ENCODE results near the gene HIBCH. TPM values are rescaled to one million over a fixed set of nuclear protein-coding genes. Genes with fewer than 3 reads are reported as not detected.

Gene HIBCH
- total RNA-seq, 2 donors from 2014 or later: 24.7 to 28.0 TPM

DNA sequence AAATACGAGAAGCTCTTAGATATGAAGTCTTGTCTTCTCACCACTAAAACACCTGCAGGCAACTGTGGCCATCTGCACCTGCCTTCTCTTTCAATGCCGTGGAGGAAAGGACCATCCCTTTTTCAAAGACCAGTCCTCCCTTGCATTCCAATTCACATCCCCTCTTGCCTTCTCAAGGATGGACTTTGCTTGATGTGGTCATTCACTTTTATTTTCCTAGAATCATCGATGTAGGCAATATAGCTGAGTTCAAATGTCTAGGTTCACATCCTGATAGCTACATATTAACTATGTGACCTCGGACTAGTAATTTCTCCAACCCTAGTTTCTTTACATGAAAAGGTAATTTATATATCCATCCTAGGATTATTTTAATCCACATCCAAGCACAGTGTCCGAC lies 110.1 kb downstream of the HIBCH start:
- intact Hi-C loops (cut with DNase I): no loop called here
- DNase-seq (no peak), ATAC-seq (no peak)

DNA sequence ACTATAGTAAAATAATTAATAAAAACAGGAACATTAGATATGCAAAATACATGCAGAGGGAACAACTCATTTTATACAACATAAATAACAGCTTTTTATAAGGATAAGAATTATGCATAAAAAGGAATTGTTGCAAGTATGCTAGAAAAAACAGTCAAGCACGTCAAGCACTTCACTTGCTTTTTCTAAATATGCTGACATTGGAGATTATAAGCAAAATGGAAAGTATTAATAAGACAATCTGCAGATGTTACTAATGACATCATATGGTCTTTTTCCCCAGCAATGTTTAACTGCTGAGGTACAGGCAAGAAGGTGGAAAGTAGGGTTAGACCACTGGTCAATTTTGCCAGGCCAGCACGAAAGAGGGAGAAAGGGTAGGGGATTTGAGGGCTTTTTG lies 111.7 kb downstream of the HIBCH start:
- DNase-seq: no peak
- intact Hi-C loops (cut with DNase I): no loop called here
- no peak for ATAC-seq

DNA sequence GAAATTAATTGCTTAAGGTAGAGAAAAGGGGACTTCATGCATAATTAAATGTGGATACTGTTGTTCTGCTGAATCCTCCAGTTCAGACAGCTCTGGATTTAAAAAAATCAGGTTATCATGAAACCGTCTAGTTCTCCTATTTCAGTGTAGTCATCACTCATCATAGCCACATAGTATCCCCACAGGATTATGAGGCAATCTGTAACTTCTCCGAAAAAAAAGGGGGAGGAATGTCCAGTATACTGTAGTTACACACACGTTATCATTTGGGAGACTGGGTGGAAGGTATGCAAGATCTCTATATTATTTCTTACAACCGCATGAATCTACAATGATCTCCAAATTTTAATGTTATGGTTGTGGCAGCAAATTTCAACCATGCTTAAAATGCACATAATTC lies 114.0 kb downstream of the HIBCH start:
- intact Hi-C loops (cut with DNase I): no loop called here
- DNase-seq: no peak

DNA sequence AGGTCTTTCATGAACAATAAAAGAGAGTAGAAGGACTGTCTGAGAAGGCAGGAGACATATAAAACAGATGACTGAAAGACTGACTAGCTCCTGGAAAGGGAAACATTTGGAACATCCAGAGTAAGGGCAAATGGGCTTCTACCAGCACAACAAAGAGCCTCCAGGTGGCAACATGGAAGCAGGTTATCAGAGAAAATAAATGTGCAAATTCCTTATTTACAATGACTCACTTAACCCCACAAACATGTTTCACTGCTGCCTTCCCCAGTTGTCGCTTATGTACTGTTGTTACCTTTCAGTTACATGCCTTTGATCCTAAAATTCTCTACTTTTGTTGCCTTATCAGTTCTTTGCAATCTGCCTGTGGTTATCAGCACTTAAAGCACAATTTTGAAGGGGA lies 117.0 kb downstream of the HIBCH start:
- no peak for DNase-seq
- no peak for ATAC-seq
- intact Hi-C loops (cut with DNase I): no loop called here

More for the DNA sequence above, 114.0 kb downstream of the HIBCH start:
- ATAC-seq: peak; percentile 38 to 79

DNA sequence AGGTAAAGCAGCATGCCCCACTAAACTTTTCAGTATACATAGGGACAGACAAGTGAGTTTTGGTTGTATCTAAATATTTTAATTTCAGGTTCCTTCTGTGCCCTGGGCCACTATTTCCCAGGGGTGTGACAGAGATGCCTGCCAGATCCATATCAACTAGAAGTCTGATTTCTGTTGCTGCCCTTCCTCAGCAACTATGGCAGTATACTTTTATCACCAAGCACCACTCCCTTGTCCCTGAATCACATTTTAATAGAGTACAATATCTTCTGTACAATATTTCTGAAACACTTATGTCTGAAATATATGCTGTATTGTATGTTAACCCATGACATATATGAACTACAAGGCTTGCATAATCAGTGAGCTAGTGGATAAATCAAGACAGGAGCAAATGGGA lies 117.6 kb downstream of the HIBCH start:
- DNase-seq (no peak), ATAC-seq (no peak)
- intact Hi-C loops (cut with DNase I): no loop called here

DNA sequence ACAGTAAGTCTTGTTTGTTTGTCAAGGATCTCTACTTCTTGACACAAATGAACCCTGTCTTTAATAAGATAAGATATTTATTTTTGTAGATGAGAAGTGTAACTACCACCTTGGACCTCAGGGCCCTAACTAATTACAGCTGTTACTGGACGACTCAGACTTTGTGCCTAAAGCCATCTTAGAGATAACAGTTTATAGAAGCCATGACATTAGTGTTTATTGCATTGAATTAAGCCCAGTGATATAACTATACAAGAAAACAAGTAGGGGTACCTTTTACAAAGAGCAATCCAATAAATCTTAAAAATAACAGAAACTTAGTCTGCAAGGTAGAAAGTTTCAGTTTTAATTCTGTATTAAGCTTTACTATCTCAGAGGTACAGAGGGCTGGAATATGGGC lies 119.0 kb downstream of the HIBCH start:
- no peak for ATAC-seq

DNA sequence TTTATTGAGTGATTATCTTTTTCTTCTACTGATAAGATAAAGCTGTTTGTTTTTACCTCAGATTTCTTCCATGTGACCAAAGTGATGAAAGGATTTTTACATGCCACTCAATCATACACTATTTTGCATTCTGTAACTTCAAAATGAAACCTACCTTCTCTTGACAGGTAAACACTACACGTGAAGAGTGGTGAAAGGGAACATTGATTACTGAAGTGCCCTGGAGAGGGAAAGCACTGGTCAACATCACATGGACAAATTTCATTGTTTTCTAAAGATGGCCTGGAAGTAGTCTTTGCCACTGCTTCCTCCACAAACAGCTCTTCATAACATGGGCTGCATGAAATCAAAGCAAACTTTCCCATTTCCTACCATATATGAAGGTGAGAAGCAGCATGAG lies 120.1 kb downstream of the HIBCH start:
- intact Hi-C loops (cut with DNase I): no loop called here
- DNase-seq (no peak), ATAC-seq (no peak)

More for the DNA sequence above, 119.0 kb downstream of the HIBCH start:
- intact Hi-C loops (cut with DNase I): no loop called here
- DNase-seq: no peak

DNA sequence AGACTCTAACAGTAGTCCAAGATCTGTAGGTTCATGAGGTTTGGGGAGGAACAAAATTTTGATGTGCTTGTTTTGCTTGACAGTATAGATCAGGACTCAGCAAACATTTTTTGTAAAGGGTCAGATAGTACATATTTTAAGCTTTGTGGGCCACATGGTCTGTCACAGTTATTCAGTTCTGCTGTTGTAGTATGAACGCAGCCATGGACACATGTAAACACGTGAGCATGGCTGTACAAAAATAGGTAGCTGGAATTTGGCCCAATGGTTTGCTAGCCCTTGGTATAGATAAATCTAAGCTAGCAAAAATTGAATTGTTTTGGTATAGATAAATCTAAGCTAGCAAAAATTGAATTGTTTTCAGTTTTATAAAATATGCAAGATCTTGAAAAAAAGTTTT lies 120.5 kb downstream of the HIBCH start:
- intact Hi-C loops (cut with DNase I): no loop called here
- no peak for ATAC-seq
- no peak for DNase-seq

DNA sequence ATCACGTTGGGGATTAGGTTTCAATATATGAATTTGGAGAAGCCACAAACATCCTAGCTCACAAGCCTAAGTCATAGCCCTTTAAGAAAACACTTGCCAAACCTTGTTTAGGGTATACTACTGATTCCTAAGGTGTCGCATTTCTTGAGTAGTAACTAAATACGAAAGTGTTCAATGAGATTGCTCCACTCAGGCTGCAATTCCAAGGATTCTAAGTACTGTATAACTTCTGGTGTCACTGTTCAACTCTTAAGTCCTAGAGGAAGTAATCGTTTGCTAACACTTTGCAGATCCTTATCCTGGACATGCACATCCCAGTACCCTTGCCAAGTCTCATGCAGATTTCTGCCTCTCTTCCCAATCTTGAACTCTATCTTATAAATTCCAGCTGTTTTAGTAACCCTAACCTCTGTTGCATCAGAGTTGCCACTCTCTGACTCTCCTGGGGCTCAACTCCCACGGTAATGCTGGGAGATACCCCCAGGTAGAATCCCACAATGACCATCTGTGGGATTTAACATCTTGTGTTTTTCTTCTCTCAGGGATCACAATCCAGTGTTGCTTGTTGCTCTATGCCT lies 122.4 kb downstream of the HIBCH start:
- no peak for DNase-seq
- ATAC-seq: no peak
- intact Hi-C loops (cut with DNase I): no loop called here

DNA sequence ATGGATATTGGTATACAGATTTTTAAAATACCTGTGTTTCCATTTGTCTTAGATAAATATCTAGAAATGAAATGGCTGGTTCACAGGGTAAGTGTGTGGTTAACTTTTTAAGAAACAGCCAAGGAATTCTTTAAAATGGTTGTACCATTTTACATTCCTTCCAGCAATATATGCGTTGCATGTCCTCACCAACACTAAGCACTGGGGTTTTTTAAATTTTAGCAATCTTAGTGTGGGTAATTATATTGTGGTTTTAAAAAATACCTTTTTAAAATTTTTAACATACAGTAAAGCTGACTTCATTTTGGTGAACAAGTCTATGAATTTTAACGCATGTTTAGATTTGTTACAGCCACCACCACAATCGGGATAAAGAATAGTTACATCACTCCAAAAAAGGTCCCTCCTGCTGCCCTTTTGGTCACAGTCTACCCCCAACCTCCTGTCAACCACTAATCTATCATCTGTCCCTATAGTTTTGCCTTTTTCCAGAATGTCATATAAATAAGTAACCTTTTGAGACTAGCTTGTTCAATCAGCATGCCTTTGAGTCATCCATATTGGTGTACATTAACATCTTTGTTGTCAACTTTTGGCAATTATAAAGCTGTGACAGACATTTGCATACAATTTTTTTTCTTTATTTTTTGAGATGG lies 129.0 kb downstream of the HIBCH start:
- intact Hi-C loops (cut with DNase I): no loop called here
- ATAC-seq: no peak
- DNase-seq: no peak

DNA sequence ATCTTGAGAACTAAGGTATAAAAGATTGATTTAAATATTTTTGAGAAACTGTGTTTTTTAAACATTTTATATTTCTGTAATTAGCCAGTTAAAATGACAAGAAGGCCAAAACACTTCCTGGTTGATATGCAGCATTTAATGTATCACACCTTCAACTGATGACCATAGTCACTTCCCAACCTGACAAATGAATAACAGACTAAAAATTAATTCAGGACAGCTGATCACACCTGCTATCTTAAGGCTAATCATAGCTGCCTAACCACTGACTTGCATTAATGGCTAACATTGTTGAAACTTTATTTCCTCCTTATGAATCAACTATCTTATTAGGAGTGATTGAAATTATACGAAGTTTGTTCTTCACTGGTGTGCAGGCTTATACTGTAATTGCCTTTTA lies 131.3 kb downstream of the HIBCH start:
- intact Hi-C loops (cut with DNase I): loop anchor here in 1 of 2 donors (10.0 kb wide), 1 partner anchor 93 kb away; no protein-coding TSS in a partner anchor
- DNase-seq (no peak), ATAC-seq (no peak)

DNA sequence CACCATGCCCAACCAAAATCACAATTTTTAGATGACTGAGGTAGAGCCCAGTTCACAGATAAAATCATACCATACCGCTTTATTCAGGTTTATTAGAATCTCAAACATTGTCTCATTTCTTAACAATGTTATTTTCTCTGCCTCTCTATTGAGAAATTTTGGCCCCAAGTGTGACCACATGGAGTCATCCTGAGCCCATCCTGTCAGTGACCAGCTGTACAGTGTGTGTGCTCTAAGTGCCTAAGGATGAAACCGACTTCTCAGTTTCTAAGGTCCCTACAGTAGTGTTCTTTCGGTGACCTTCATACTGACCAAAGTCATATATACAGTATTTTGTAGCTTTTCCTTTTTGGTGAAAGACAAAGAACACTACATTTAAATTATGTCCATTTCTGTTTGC lies 133.4 kb downstream of the HIBCH start:
- ATAC-seq (peak in 1 of 2 donors; percentile 30), DNase-seq (no peak)
- intact Hi-C loops (cut with DNase I): loop anchor here in 1 of 2 donors (10.0 kb wide), 1 partner anchor 91 kb away; no protein-coding TSS in a partner anchor

DNA sequence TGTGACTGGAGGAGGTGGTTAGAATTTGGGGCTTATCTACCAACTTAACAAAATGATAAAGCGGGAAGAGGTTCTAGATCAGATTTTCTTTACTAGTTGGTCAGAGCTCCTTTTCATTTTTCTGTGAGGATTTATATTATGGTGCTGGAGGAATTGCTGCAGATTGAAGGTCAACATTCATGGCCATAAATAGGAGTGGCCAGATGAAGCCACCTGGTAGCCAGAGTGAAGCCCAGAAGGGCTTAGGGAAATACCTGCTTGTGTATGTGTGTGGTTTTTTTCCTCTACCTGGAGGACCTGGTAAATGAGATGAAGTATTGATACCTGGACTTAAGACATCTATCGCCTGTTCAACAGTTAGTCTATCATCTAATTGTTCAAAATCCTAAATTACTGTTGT lies 134.2 kb downstream of the HIBCH start:
- ATAC-seq: no peak
- intact Hi-C loops (cut with DNase I): loop anchor here in 1 of 2 donors (10.0 kb wide), 1 partner anchor 91 kb away; no protein-coding TSS in a partner anchor
- no peak for DNase-seq

DNA sequence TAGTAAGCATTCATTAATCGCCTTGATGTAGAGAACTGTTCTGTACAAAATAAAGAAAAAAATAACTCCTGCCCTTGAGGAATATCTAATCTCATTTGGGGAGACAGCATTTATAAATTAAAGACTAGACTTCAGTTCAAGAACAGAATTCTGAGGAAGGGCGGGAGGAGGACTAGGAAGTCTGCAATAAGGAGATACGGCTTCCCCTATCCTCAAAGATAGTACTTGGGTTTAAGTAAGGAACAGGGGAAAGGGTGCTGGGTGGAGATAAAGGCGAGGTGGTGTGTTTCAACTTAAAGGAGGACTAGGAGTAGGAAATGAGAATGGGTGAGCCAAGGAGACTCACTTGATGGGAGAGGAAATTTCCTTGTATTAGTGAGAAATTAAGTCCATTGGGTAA lies 135.2 kb downstream of the HIBCH start:
- DNase-seq: no peak
- intact Hi-C loops (cut with DNase I): loop anchor here in 1 of 2 donors (10.0 kb wide), 1 partner anchor 90 kb away; no protein-coding TSS in a partner anchor
- ATAC-seq: no peak

DNA sequence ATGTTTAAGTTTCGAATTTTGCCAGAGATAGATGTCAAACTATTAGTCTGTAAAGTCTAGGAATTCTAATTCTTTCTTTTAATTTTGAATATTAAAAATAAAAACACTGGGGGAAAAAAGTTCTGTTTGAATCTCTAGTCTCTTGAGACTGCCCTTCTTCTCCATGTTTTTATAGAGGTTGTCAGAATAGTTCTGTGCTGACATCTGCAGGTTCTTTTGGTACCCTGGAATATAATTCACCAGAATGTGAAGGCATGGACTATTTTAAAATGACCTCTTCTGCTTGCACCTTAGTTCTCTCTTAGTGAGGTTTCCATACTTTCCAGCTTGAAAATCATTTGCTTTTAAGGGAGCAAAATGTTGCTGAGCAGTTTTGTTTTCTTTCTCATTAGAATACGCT lies 136.1 kb downstream of the HIBCH start:
- DNase-seq: no peak
- intact Hi-C loops (cut with DNase I): loop anchor here in 1 of 2 donors (10.0 kb wide), 1 partner anchor 89 kb away; no protein-coding TSS in a partner anchor
- no peak for ATAC-seq

DNA sequence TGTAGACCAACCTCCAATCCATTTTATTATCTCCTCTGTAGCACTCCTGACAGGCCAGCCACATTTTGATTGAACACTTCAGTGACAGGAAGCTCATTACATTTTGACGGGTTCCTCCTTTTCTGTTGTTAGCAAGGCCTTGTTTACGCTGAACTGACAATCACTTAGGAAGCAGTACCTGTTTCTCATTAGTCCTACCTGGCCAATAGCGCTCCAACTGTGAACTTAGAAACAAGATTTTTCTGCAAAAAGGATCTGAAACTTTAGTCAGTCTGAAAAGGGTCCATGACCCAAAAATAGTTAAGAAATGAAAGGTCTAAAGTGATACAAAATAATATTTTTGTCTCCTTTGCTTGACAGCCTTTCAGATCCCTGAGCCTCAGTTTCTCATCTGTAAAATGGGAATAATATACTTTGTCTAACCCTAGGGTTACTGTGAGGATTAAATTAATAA lies 137.5 kb downstream of the HIBCH start:
- DNase-seq: no peak
- no peak for ATAC-seq
- intact Hi-C loops (cut with DNase I): loop anchor here in 1 of 2 donors (10.0 kb wide), 1 partner anchor 87 kb away; no protein-coding TSS in a partner anchor

DNA sequence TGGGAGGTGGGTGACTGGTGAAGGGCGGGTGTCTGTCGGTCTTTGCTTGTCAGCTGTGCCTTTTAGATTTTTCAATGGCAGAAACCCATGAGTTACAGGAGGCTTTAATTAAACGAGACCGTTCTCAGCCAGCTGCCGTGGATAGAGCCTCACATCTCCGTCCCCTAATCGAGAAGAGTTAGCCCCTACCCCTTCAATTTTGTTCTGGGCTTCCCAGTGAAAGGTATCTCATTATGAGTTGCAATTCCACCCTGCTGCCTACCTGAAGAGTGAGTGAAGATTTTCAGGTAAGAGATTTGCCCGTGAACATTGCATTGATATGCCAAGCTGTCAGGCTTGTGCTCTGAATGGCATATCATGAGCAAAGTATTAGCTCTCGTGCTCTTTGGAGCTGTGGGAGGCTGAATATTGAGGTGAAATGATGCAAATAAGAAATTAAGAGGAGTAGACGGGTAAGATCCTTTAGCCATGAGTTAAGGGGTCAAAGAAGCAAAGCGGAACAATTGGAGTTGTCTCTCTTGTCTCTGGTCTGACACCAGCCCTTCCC lies 138.4 kb downstream of the HIBCH start:
- ATAC-seq (no peak), DNase-seq (no peak)
- intact Hi-C loops (cut with DNase I): loop anchor here in 1 of 2 donors (10.0 kb wide), 1 partner anchor 86 kb away; no protein-coding TSS in a partner anchor

DNA sequence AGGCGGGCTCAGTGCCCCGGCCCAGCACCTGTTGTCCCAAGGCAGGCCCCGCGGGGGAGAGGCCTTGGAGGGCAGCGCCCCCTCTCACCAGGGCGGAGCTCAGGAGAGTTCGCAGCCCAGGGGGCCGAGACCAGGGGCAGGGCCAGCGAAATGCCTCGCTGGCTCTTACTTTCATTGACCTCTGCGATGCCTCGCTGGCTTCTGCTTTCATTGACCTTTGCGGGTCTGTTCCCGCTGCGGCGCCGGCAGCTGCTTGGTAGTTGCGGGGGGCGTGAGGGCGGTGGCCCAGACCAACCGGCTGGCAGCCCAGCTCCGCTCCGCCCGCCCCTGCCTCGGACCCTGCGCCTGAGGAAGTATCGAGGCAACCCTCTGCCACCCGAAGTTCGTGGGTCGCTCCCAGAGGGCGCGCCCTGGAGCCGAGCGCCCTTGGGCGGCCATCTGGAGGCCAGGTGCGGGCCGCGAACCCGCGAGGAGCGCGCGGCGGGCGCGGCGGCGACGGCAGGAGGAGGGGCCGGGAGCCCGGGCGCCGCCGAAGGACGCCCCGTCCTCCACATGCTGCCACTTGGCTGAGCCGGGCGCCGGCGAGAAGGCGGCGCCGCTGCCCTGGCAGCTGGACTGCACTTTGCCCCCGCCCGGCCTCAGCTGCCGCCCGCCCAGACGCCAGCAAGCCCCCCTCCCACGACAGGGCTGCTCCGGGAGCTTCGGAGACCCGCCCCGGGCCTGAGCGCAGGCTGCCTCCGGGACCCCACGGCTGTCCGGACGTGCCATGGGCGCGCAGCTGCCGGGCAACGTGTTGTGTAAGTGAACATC lies 139.1 kb downstream of the HIBCH start:
- DNase-seq: peak; percentile 78
- ATAC-seq: peak; percentile 89 to 91
- intact Hi-C loops (cut with DNase I): loop anchor here in 1 of 2 donors (10.0 kb wide), 1 partner anchor 86 kb away; no protein-coding TSS in a partner anchor

DNA sequence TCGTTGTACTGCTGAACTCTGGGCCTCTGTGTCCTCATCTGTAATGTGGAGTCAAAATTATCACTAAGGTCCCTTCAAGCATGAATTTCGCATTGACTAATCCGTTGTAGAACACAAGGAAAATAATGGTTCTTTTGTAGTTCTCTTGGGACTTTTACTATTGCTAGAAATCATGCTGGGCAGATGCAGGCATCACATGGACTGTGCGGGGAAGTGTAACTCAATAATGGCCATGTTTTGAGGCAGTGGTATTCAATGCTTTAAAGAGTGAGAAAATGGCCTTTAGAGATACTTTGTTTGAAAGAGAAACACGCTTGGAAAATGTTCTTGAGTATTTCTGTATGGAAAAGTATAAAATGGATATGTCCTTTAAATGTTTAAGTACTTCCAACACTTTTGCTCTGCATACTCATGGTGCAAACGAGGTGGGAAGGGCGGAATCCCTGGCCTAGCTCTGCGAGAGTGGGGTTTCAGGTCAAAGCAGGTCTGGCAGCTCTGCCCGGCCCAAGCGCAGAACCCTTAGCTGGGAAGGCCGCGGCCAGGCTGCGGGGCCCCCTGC lies 139.8 kb downstream of the HIBCH start:
- intact Hi-C loops (cut with DNase I): loop anchor here in 1 of 2 donors (10.0 kb wide), 1 partner anchor 85 kb away; no protein-coding TSS in a partner anchor
- DNase-seq (no peak), ATAC-seq (no peak)

Data from left cardiac atrium (tissue), 4 donors.